GM19467 (cell line): ENCODE measurements around the gene PLS3.
"Not testable (repeated sequence)": the region's sequence is repeated elsewhere in the genome, so short reads cannot be mapped to it uniquely, and the experiment has no call there.

Source experiments
- ATAC-seq: cut with Tn5 transposase; IDR thresholded peaks from one replicate; pipeline ENCODE4 v1.9.1; 2021; ENCODE audit warnings: mild to moderate bottlenecking, moderate library complexity; ENCODE audit not compliant: unreplicated experiment

Gene PLS3

DNA sequence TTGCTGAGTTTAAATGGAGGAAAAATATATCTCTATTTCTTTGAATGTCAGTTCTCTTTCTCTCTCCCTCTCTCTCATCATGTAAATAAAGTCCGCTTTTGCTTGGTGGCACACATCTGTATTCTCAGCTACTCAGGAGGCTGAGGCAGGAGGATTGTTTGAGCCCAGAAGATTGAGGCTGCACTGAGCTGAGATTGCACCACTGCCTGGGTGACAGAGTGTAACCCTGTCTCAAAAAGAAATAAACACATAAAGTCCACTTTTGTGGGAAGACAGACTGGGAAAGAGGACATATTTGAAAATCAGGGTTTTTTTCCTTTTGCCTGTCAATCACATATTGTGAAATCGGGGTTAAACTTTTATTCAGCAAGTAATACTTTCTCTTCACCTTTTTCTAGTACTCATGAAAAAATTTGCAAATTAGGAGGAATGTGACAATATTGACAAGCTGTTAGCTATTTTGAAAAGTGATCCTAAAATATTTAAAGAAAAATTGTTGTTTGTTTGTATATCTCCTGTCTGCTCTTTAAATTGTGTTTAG lies 42.6 kb downstream of the PLS3 start:
- no peak for ATAC-seq

DNA sequence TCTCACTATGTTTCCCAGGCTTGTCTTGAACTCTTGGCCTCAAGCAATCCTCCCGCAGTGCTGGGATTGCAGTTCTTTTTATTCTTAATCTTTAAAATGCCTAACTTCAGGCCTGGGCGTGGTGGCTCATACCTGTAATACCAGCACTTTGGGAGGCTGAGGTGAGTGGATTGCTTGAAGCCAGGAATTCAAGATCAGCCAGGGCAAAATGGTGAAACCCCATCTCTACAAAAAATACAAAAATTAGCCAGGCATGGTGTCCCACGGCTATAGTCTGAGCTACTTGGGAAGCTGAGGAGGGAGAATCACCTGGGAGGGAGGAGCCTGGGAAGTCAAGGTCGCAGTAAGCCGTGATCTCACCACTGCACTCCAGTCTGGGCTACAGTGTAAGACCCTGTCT lies 45.9 kb downstream of the PLS3 start:
- no peak for ATAC-seq

DNA sequence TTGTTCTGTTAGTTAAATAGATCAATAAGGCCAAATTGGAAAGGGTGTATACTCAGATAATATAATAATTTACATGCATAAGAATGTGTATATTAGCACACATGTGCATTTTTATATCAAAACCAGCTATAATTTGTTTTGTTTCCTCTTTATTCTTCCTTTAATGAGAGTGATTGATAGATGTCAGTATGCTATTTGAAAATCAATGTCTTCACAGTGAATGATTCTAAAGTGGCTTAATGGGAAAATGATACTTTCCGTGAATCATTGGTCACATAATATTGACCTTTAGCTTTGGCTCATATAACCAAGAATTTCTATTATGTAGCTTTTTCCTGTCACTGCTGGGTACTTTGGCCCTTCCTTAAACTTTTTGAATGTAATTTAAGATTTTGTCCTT lies 48.6 kb downstream of the PLS3 start:
- ATAC-seq = no peak

DNA sequence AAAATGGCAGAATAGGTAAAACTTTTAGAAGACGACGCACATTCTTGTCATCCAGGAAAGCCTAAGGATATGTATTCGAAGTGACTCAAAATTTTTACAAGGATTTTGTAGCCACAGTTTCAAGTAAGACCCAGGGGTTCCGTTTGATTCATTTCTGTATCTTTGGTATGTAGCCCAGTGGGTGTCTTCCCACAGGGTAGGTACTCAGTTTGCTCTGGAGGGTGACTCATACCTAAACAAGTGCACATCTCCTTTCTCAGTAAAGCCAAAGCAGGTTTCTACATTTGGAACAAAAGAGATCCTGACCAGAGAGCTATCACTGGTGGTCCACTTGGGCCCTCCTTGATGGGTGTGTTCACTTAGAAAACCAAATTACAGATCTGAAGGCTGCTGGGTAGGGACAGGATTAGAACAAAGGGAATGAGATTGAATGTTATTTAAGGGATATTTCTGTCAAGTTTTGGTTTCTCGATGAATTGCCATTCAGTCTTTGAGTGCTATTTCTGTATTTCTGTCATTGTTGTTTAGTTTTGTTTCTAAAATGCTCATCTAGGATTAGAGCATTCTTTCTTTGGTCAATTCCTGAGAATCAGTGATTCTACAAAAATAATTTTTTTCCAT lies 56.1 kb downstream of the PLS3 start:
- peak; percentile 76 for ATAC-seq

DNA sequence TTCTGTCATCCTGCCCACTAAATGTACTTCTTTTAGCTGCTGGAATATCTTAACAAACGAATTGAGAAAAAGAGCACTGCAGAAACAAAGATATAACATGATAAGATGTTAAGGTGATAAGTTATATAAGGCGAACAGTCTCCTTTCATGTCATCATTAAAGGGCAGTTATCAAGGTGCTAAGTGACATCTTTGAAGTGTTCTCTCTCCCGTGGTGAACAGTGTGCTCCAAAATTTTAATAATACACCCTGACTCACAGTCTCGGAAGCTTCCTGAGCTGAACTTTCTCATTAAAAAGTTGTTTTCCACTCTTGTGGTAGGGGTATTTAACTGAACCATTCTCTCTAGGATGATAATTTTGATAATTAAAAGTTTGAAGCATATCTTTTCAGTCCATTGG lies 61.6 kb downstream of the PLS3 start:
- no peak for ATAC-seq

DNA sequence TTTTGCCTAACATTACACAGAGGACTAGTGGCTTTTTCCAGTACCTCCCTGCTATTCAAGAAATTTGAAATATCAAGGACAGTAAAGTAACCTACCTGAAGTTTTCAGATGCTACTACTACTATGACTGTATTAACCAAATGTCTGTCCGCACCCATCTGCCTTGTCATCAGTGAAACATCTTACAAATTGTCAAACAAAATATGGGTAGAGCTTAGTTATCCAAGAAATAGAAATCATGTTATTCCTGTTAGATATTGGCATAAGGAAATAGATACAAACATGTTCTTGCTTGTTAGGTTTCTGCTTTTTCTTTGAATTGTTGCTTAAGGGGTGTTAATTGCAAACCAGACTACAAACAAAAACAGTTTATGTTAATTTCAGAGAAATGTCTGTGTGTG lies 63.9 kb downstream of the PLS3 start:
- no peak for ATAC-seq

DNA sequence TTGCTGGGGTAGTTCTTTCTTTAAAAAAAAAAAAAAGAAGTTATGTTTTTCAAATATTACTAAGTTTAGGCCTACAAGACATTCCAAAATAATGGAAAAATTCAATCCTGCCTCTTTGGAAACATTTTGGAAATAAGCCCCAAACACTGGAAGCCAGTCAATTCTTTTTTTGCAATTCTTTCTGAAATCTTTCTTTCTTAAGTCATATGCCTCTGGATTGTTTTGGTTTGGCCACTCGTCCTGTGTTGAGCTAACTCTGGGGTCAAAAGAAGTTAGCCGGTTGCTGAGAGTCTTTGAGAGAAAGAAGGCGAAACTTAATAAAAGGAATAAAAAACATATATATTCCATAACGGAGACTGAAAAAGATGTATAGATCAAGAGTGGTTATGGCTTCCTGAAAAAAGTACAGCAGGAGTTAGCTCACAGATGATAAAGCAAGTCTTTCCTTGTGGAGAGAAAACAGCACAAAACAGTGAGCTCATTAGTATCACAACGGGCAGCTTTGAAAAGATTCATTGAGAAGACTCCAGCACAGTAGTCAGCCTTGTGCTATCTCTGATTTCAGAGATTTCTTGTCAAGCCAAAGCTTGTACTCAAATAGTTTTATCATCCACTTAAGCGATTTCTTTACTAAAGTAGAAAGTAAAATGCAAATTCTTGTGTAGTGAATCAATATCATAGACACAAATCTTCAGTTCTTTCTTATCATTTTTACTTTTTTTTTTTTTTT lies 64.8 kb downstream of the PLS3 start:
- no peak for ATAC-seq

DNA sequence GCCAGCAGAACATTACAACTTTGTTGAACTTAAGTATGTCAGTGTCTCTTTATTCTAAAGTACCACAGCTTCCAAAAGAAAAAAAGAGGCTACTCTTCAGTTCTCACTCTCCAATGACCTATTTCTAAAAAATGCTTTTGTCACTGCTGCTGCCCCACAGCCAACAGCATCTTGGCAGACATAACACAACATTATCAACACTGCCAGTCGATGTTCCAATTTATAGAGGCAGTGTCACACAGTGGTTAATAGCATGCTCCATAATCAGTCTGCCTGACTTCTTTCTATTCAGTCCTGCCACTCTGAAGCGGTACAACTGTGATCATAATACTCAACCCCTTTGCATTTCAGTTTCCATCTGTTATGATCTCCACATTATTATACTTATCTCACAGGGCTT lies 69.2 kb downstream of the PLS3 start:
- no peak for ATAC-seq

DNA sequence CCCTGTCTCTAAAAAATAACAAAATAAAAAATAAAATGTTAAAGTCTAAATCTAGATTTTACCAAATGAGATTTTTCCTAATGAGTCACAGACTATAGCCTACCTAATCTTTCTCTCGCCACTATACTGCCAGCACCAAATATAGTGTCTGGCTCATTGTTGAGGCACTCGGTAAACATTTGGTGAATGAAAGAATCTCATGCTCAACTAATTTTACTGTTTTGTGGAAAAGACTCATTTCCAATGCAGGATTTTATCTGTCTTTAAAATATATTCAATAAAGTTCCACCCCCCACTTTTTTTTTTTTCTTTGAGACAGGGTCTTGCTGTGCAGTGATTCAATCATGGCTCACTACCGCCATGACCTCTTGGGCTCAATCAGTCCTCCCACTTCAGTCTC lies 71.5 kb downstream of the PLS3 start:
- no peak for ATAC-seq

DNA sequence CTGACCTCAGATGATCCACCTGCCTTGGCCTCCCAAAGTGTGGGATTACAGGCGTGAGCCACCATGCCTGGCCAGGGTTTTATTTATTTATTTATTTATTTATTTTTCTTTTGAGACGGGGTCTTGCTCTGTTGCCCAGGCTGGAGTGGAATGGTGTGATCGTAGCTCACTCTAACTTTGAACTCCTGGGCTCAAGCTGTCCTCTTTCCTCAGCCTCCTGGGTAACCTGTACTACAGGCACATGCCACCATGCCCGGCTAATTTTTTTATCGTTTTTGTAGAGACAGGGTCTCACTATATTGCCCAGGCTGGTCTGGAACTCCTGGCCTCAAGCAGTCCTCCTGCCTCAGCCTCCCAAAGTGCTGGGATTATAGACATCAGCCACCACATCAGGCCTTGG lies 72.4 kb downstream of the PLS3 start:
- ATAC-seq = not testable (repeated sequence)

DNA sequence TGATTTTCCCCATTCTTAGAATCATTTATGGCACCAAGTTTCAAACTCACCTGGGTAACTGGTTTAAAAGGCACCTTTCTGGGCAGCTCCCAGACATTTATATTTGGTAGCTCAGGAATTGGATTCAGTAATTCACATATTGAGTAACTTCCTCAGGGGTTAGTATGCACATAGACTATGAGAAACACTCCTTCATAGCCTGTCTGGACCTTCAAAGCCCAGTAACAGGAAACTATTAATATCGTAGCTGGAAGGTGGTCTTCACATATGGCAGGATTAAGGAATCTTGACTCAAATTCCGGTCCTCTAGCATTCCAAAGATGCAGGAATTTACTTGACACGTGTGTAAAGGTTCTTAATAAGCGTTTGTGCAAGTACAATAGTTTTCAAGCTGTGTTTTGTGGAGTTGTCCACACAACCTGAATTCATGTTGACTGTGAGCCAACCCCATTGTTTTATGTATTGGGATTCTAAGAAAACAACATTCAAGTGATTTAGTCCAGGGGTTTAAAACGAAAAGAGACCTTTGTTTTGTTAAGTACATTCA lies 78.4 kb downstream of the PLS3 start:
- no peak for ATAC-seq

DNA sequence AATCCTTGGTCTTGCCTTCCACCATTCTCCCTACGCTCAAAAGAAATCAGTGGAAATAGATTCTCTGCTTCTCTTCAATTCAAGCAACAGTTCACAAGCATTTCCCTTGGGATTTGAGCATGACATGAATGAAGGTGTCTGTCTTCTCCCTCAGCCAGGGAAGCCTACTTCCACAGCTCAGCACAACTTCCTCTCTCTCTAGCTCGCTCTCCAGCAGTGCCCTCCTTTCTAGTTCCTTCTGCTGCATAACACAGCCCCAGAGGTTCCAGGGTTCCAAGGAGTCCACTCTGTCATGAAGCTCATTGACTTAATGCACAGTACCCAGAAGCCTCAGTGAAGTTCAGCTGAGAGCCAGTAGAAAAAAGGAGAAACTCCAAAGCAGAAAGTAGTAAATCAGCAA lies 81.3 kb downstream of the PLS3 start:
- ATAC-seq = no peak

DNA sequence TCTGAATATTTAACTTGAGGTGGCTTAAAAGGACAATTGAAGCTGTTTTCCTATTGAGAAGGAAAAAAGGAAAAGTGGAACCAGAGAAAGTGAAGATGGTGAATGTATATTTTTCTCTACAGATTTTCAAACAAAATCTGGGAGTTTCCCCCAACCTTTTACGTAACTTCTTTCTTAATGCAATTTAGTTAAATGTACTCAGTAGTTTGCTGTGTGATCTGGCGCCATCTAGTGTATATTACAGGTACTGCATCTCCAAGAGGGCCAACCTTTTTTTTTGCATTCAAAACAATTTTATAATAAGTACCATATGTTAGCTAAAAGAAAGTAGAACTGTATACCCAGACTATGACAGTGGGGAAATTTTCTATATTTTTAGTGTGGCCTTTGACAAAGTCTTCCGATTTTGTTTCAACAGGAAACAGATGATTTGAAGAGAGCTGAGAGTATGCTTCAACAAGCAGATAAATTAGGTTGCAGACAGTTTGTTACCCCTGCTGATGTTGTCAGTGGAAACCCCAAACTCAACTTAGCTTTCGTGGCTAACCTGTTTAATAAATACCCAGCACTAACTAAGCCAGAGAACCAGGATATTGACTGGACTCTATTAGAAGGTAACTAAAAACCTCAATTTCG lies 82.0 kb downstream of the PLS3 start:
- no peak for ATAC-seq

DNA sequence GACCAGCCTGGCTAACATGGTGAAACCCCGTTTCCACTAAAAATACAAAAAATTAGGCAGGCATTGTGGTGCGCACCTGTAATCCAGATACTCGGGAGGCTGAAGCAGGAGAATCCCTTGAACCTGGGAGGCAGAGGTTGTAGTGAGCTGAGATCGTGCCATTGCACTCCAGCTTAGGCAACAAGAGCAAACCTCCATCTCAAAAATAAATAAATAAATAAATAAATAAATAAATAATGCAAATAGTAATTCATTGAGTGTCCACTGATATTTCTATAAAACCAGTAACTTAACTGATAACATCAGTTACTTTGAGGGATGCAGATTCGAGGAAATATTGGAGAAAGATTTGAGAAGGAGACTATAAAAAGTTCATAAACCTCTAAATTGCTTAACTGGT lies 83.4 kb downstream of the PLS3 start:
- ATAC-seq = not testable (repeated sequence)

DNA sequence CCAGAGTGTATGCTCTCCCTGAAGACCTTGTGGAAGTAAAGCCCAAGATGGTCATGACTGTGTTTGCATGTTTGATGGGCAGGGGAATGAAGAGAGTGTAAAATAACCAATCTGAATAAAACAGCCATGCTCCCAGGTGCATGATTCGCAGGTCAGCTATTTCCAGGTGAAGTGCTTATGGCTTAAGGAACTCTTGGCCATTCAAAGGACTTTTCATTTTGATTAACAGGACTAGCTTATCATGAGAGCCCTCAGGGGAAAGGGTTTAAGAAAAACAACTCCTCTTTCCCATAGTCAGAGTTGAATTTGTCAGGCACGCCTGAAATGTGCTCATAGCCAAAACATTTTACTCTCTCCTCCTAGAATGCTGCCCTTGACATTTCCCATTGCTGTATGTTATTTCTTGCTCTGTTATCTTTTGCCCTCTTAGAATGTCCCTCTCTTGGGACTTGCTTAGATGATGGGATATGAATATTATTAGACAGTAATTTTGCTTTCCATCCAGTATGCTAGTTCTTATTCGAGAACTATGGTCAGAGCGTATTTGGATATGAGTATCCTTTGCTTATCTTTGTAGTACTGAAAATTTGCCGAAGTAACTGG lies 88.6 kb downstream of the PLS3 start:
- ATAC-seq = no peak

DNA sequence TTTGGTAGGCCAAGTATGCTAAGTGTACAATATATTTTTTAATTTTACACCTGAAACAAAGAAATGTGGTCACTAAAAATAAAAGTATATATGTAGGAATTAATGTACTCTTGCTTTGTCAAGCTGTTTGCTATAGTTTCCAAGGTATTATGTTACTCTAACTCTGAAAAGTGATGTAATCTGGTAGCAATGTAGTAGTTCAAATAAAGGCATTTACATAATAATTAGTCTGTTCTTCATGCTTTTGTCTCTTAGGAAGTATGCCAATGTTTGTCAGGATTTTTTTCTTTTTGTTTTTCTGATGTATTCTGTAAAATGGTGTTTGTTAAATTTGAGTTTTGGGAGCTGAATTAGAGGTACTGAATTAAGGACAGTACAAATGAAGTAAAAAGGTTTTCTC lies 89.5 kb downstream of the PLS3 start:
- no peak for ATAC-seq

DNA sequence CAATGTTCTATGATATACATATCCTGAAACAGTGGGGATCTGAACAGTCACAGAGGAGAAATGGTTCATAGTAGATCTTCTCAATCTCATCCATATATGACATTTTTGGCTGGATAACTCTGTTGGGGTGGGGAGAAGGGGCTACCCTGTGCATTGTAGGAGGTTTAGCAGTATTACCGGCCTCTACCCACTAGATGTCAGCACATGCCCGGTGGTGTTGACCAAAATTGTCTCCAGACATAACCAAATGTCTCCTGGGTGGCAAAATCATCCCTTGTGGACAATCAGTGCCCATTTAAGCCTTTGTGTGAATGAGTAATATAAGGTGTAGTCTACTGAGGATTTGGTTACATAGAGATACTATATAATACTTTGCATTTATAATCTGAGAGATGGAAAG lies 89.9 kb downstream of the PLS3 start:
- peak; percentile 82 for ATAC-seq

DNA sequence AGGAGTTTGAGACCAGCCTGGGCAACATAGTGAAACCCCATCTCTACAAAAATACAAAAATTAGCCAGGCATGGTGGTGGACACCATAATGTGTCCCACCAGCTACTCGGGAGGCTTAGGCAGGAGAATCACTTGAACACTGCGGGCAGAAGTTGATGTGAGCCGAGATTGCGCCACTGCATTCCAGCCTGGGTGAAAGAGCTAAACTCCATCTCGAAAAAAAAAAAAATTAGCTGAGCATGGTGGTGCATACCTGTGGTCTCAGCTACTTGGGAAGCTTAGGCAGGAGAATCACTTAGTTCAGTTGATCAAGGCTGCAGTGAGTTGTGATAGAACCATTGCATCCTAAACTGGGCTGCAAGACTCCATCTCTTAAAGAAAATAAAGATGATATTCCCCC lies 91.2 kb downstream of the PLS3 start:
- no peak for ATAC-seq

DNA sequence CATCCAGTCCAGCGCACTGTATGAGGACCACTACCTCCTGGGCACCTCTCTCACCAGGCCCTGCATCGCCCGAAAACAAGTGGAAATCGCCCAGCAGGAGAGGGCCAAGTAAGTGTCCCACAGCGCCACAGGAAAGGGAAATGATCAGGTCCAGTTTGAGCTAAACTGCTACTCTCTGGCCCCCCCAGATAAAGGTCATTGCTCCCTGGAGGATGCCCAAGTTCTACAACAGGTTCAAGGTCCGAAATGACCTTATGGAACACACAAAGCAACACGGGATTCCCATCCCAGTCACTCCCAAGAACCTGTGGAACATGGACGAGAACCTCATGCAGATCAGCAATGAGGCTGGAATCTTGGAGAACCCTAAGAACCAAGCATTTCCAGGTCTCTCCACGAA lies 104.1 kb downstream of the PLS3 start:
- ATAC-seq = no peak

DNA sequence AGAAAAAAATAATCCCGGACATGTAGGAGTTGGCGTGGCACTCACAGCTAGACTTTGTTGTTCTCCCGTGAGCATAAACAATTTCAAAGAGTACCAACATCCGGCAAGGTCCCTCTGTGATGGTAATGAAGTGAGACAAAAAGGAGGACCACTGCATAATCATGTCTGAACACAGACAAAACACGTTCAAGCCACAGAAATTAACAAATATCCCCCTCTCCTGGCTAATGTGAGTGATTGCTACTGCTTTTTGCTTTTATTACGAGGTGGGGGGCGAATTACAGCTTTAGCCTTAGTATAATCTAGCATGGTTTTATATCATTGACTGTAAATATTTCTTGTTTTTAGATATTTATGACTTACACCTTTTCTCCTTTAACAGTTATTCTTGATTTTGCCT lies 118.5 kb downstream of the PLS3 start:
- no peak for ATAC-seq

DNA sequence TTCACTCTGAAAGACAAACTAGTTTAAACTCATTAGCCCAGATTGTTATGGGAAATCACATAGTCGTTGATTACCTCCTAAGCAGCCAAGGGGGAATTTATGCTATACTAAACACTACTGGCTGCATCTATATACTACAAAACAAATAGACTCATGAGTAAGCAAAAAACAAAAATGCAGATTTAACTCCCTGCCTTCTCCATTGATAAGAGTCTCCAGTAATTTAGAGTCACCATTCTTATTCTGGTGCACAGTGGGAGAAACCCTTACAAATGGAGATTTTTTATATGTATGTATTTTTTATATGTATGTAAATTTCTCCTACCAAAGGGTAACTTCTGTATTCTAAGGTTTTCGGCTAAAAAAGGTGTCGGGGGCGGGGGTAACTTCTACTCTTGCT lies 126.6 kb downstream of the PLS3 start:
- ATAC-seq = no peak

DNA sequence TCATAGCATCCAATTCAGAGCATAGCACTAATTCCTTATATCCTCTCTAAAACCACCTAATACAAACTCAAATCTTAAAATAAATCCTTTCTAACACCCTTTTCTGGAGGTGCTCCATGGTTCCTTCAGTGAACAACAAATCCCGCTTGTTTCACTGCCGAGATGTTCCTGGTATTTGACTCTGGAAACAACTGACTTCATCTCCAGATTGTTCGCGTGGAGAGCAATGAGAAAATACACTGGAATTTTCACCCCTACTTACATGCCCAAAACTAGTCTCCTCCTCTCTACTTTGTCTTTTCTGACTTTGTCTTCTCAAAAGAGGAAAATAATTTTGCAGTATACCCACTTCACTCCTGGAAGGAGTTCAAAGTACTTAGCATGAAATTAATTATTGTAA lies 129.0 kb downstream of the PLS3 start:
- ATAC-seq = no peak
